ENCODE results near the gene QSER1.
"Not testable (repeated sequence)": the region's sequence is repeated elsewhere in the genome, so short reads cannot be mapped to it uniquely, and the experiment has no call there.

Gene QSER1

GRCh38 chr11:32935462-32936029 is 42.9 kb downstream of the QSER1 start:
- DNase-seq (ENCODE audit: low read depth), result no peak

GRCh38 chr11:32936178-32936577 is 43.6 kb downstream of the QSER1 start:
- DNase-seq (ENCODE audit: low read depth), result not testable (repeated sequence)

GRCh38 chr11:32937283-32937682 is 44.7 kb downstream of the QSER1 start:
- DNase-seq (ENCODE audit: low read depth), result not testable (repeated sequence)

DNA sequence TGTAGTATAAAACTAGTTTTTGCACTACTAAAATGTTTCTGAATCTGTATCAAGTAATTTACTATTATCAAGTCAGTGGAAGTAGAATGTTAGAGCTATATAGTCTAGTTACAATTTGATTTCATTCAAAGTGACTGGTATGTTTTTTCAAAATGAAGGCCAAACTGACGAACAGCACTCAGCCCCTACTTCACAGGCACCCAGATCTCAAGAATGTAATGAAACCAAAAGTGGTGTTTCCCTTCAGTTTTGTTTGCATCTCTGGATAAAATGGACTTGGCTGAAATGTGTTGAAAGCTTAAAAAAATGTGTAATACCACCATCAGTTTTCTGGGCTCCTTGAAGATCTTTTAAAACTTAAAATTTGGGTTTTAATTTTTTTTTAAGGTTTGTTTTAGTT is 46.4 kb downstream of the QSER1 start:
- DNase-seq (ENCODE audit: low read depth), result no peak

DNA sequence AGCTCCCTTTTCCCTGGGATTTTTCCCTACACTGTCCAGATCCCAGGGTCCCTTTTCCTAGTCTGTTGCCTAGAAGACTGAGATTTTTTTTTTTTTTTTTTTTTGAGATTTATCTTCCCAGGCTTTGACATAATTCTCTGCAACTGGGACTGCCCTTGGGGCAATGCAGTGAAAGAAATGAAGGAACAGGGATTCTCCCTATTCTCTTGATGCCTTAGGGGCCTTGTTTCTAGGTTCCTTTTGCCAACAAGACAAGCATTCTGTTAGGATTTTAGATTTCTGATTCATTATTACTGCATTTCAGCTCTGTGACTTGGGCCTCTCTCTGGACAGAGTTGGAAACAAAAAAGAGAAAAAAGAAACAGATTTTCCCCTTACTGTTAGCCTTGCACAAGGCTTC is 47.3 kb downstream of the QSER1 start:
- DNase-seq (ENCODE audit: low read depth), result no peak

DNA sequence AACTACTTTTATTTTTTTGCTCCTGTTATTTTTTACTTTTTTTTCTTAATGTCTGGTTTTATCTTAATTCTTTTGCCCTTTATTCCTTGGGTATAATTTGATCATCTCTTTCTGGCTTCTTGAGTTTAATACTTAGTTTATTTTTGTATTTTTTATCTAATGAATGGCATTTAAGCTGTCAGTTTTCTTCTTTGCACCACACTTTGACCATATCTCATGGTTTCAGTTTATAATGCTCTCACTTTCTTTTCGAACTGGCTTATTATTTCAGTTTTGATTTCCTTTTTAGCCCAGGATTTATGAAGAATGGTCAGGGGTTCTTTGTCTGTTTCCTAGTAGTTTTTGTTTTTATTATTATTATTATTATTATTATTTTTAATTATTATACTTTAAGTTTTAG is 48.3 kb downstream of the QSER1 start:
- no peak for DNase-seq (ENCODE audit: low read depth)

DNA sequence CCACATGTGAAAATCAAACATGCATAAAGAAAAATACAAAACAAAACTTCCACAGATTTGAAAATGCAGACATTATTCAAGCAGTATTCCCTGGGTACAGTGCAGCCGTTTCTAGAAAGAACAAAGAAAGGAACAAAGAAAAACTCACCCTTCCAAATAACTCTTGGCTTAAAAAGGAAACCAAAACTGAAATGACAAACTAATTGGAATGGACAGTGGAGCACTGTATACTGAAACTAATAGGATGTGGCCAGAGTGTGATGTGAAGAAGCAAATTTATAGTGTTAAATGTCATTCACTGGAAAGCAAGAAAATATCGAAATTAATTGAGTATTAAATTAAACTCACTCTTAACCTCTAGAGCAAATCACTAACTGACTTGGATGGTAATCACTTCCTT is 55.4 kb downstream of the QSER1 start:
- no peak for DNase-seq (ENCODE audit: low read depth)

GRCh38 chr11:32949739-32950138 is 57.1 kb downstream of the QSER1 start:
- no peak for DNase-seq (ENCODE audit: low read depth)

DNA sequence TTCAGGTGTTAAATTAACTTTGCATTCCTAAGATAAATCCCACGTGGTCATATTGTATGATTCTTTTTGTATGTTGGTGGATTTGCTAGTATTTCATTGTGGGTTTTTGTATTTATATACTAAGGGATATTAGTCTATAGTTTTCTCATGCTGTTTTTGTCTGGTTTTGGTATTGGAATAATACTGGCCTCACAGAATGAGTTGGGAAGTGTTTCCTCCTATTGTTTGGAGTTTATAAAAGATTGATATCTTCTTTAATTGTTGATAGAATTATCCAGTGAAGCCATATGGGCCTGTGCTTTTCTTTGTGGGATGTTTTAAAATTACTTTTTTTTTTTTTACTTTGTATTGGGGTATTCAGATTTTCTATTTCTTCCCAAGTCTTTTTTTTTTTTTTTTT is 59.8 kb downstream of the QSER1 start:
- DNase-seq (ENCODE audit: low read depth), result no peak

- no peak for DNase-seq (ENCODE audit: low read depth)
Observed at GRCh38 chr11:32953700-32954099, 61.1 kb downstream of the QSER1 start.

- DNase-seq (ENCODE audit: low read depth), result no peak
Observed at GRCh38 chr11:32960553-32961164, 68.0 kb downstream of the QSER1 start.

GRCh38 chr11:32962016-32962415 is 69.4 kb downstream of the QSER1 start:
- DNase-seq (ENCODE audit: low read depth), result no peak

- no peak for DNase-seq (ENCODE audit: low read depth)
Observed at GRCh38 chr11:32963721-32964120, 71.1 kb downstream of the QSER1 start.

- DNase-seq (ENCODE audit: low read depth), result no peak
Observed at GRCh38 chr11:32968541-32968940, 75.9 kb downstream of the QSER1 start.

GRCh38 chr11:32972233-32972632 is 79.6 kb downstream of the QSER1 start:
- not testable (repeated sequence) for DNase-seq (ENCODE audit: low read depth)

DNA sequence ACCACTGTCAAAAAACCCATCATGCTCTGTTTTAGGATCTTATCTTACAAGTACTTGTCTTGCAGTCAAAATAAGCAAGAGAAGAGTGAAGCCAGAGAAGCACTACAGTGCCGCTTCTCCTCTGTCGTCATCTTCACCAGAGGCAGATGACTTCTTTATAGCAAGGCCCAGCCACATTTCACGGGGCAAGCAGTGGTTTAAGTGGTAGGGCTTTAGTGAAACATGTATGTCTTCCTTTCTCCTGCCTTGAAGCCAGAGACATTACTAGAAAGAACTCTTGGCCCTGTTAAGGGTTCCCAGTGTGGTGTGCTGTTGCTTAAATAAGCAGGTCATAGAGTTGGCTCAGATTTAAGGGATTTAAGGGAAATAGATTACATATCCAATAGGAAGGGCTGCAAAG is 80.2 kb downstream of the QSER1 start:
- DNase-seq (ENCODE audit: low read depth), result no peak

- DNase-seq (ENCODE audit: low read depth), result no peak
Observed at GRCh38 chr11:32982626-32983025, 90.0 kb downstream of the QSER1 start.

GRCh38 chr11:32983506-32983905 is 90.9 kb downstream of the QSER1 start:
- no peak for DNase-seq (ENCODE audit: low read depth)

GRCh38 chr11:32985600-32985999 is 93.0 kb downstream of the QSER1 start:
- no peak for DNase-seq (ENCODE audit: low read depth)

- DNase-seq (ENCODE audit: low read depth), result no peak
Observed at GRCh38 chr11:32987851-32988250, 95.2 kb downstream of the QSER1 start.

GRCh38 chr11:32990481-32990880 is 97.9 kb downstream of the QSER1 start:
- DNase-seq (ENCODE audit: low read depth), result no peak

DNA sequence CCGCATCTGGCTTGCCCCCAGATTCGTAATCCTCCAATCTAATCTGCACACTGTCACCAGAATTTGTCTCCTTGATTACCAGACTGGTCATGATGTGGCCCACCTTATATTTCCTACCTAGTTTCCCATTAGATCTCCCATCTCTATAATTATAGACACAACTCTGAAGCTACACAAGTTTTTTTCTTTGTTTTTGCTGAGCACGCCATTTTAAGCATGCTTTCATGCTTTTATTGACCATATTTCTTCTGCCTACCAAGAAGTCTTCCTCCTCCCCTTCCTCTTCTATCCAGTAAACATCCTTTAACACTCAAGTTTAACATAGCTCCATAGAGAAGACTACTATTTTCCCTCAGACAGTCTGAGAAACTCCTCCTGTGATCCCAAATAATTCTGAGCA is 98.8 kb downstream of the QSER1 start:
- DNase-seq (ENCODE audit: low read depth), result no peak

DNA sequence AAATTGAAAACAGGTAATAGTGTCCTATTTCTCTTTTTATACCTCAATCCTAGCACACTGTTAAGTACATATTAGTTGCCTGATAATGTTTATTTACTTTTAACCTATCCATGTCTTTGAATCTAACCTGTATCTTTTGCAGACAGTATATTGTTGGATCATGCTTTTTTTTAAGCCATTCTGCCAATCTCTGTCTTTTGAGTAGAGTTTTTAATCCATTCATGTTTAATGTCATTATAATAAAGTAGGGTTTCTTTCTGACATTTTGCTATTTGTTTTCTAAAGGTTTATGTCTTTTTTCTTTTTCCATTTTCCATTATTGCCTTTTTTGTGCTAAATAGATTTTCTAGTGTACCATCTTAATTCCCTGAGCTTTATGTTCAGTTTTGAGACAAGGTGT is 99.3 kb downstream of the QSER1 start:
- no peak for DNase-seq (ENCODE audit: low read depth)

DNA sequence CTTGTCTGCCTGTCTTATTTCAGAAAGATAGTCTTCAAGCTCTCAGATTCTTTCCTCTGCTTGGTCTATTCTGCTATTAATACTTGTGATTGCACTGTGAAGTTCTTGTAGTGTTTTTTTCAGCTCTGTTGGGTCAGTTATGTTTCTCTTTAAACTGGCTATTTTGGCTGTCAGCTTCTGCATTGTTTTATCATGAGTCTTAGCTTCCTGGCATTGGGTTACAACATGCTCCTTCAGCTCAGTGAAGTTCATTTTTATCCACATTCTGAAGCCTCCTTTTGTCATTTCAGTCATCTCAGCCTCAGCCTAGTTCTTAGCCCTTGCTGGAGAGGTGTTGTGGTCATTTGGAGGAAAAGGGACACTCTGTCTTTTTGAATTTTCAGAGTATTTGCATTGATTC is 107.6 kb downstream of the QSER1 start:
- no peak for DNase-seq (ENCODE audit: low read depth)

All from activated T-cell treated with anti-CD3 and anti-CD28 coated beads for 48 hours (primary cell).